GM12875 (cell line): ENCODE data around the gene EPHB2.

Experiments used
- H3K4me3 ChIP-seq: one replicate; pipeline ENCODE4 v1.5.1; 2011; ENCODE audit warnings: low read depth, low read length, control low read depth
- TF ChIP-seq, protein P1 (sequence below): IDR thresholded peaks from 2 replicates; pipeline ENCODE4 v1.5.1; 2011; ENCODE audit warnings: low read depth, mild to moderate bottlenecking, control low read depth, inconsistent platforms, low read length, moderate library complexity, borderline replicate concordance; ENCODE audit not compliant: insufficient read depth

Gene EPHB2

DNA sequence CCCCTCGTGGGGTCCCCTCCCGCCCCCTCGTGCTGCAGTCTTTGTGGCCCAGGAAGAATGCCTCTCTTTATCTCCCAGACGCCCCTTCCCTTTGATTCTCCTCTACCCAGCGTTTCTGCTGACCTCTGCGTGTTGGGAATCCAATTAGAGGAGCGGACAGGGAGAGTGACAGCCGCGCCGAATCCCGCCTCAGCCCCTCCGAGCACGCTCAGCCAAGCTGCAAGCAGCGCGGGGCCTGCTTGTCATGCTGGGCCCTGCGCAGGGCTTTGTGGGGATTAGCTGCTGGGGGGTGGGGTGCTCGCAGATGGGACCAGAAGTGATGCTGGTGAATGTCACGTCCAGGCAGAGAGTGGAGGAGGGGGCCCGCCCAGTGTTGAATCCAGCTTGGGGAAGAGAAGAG lies 91.1 kb downstream of the EPHB2 start:
- TF ChIP-seq, protein P1, sequence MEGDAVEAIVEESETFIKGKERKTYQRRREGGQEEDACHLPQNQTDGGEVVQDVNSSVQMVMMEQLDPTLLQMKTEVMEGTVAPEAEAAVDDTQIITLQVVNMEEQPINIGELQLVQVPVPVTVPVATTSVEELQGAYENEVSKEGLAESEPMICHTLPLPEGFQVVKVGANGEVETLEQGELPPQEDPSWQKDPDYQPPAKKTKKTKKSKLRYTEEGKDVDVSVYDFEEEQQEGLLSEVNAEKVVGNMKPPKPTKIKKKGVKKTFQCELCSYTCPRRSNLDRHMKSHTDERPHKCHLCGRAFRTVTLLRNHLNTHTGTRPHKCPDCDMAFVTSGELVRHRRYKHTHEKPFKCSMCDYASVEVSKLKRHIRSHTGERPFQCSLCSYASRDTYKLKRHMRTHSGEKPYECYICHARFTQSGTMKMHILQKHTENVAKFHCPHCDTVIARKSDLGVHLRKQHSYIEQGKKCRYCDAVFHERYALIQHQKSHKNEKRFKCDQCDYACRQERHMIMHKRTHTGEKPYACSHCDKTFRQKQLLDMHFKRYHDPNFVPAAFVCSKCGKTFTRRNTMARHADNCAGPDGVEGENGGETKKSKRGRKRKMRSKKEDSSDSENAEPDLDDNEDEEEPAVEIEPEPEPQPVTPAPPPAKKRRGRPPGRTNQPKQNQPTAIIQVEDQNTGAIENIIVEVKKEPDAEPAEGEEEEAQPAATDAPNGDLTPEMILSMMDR = no peak
- no peak overlapping the region for H3K4me3 ChIP-seq

DNA sequence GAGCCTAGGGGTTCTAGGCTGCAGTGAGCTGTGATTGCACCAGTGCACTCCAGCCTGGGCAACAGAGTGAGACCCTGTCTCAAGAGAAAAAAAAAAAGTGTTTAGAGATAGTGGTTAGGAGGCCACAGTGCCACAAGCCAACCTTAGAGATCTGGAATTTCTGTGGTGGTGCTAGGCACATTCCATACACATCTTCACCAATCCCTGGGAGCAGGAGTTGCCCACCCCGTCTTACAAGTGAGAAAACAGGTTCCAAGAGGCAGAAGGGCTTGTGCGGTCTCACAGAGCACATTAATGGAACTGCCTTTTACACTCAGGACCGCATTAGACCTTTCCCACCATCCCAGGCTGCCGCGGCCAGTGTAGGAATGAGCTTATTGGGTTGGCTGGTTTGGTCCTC lies 93.2 kb downstream of the EPHB2 start:
- TF ChIP-seq, protein P1 = no peak
- H3K4me3 ChIP-seq = no peak overlapping the region

DNA sequence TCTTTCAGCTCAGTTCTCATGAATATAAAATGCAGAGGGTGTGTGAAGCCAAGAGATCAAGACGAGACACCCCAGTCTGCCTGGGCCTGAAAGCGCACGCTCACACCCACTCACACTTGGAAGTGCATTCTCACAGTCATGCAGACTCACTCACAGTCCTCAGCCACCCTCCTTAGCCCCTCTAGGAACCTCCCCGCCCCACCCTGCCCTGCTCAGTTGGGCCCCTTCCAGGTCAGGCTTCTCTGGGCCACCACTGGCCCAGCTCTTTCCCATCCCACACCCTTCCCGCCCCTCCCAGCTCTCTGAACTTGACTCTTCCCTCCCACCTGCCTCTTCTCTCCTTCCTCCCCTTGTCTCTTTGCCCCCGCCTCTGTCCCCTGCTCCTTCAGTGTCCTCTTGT lies 93.8 kb downstream of the EPHB2 start:
- H3K4me3 ChIP-seq = no peak overlapping the region
- TF ChIP-seq, protein P1 = no peak

DNA sequence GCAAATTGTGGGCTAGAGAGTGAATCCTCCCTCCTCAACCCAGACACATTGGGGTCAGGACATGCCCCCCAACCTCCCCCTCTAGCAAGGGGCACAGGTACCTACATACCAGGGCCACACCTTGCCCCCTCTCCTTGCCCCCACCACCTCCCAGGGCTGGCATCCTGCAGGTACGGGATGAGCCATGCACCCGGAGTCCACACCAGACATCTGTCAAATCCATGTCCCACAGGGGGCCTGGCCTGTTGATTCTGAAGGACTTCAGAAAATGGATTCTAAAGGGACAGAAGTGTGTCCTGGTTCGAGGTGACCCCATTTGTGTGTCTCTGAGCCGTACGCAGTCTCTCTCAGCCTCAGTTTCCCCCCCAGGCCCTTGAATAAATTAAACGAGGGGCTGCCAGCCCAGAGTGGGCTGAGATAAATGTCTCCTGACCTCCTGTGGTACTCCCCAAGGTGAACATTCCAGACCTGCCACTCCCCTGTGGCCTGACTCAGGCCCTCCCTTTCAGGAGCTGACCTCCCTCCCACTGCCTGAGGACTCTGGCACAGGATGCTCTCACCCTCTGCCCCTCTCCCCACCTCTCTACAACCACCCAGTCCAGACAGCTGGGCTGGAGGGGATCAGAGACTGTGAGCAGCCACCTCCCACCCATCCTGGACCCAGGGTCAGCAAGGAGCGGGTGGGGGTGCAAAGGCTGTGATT lies 94.5 kb downstream of the EPHB2 start:
- no peak overlapping the region for H3K4me3 ChIP-seq
- TF ChIP-seq, protein P1 = no peak

DNA sequence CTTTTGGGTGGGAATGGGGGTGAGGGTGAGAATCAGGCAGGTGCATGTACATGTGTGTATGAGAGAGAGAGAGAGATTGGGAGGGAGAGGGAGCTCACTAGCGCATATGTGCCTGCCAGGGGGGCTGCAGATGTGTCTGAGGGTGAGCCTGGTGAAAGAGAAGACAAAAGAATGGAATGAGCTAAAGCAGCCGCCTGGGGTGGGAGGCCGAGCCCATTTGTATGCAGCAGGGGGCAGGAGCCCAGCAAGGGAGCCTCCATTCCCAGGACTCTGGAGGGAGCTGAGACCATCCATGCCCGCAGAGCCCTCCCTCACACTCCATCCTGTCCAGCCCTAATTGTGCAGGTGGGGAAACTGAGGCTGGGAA lies 95.0 kb downstream of the EPHB2 start:
- no peak overlapping the region for H3K4me3 ChIP-seq
- TF ChIP-seq, protein P1 = no peak

DNA sequence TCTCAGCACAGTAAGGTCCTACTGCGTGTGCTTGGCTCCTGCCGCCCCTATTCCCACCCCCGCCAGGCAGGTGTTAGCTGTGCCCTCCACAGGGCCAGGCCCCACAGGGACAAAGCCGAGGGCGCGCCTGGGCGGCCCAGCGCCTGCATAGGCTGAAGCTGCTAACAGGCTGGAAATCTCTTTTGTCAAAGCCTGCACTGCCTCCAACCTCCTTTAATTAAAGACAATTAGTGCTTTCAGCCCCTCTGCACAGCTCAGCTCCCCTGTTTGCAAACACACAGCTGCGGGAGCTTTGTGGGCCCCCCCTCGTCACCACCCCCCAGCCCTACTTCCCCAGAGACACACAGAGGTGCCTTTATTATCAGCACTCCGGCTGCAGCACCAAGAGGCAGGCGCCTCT lies 95.9 kb downstream of the EPHB2 start:
- TF ChIP-seq, protein P1 = no peak
- no peak overlapping the region for H3K4me3 ChIP-seq

DNA sequence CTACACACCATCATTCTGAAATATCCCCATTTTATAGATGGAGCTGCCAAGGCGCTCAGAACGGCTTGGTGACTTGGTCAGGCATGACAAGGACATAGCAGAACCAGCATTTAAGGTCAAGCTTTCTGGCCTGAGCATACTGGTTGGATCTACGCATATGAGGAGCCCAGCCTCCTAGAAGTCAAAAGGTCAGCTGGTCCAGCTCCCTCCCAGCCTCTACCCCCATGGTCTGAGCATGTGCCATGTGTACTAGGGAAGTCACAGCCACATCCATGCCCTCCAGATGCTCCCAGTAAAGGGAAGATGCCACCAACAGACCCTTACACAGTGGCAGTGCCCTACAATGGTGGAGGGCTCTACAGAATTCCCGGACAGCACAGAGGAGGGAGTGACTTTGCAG lies 96.7 kb downstream of the EPHB2 start:
- no peak overlapping the region for H3K4me3 ChIP-seq
- TF ChIP-seq, protein P1 = no peak
